Mesothelial cell of epicardium (in vitro differentiated cells): ENCODE data around the gene STAP2. TPM values are rescaled to one million over a fixed set of nuclear protein-coding genes. Genes with fewer than 3 reads are reported as not detected.

ENCODE experiments used
- total RNA-seq: library from RNA; stranded (reverse); gene quantifications from 3 replicates; pipeline ENCODE4 v1.2.1, GENCODE V29; 2021

STAP2 gene
- total RNA-seq, 1 donor from 2014 or later, result 74.0 TPM

Other genes with a start within 250 kb of the STAP2 start
- gene MAP2K2, start 214.7 kb downstream of the STAP2 start, total RNA-seq, result 147 to 161 TPM (median 152 TPM) in 3 replicates
- gene CREB3L3, start 185.2 kb downstream of the STAP2 start, total RNA-seq, result not detected in 3 replicates
- gene SIRT6, start 156.3 kb downstream of the STAP2 start, total RNA-seq, result 25.4 to 31.9 TPM (median 25.6 TPM) in 3 replicates
- 0.75 to 0.98 TPM (median 0.86 TPM) in 3 replicates for gene ANKRD24, start 156.1 kb downstream of the STAP2 start, total RNA-seq
- gene EBI3, start 109.3 kb downstream of the STAP2 start, total RNA-seq, result 0.22 to 0.96 TPM (median 0.68 TPM) in 3 replicates
- gene YJU2, start 91.7 kb downstream of the STAP2 start, total RNA-seq, result 19.5 to 22.1 TPM (median 21.3 TPM) in 3 replicates
- 3.2 to 4.8 TPM (median 4.0 TPM) in 3 replicates for gene SHD, start 59.6 kb downstream of the STAP2 start, total RNA-seq
- gene TMIGD2, start 36.4 kb downstream of the STAP2 start, total RNA-seq, result 0.29 TPM in 1 of 3 replicates, not detected in the others
- gene FSD1, start 34.2 kb downstream of the STAP2 start, total RNA-seq, result 16.4 to 17.7 TPM (median 17.1 TPM) in 3 replicates
- gene MPND, start 4.7 kb upstream of the STAP2 start, total RNA-seq, result 34.6 to 42.4 TPM (median 42.2 TPM) in 3 replicates
- 89.9 to 91.7 TPM (median 90.1 TPM) in 3 replicates for gene SH3GL1, start 61.7 kb upstream of the STAP2 start, total RNA-seq
- 30.9 to 35.1 TPM (median 33.1 TPM) in 3 replicates for gene CHAF1A, start 63.8 kb upstream of the STAP2 start, total RNA-seq
- 67.7 to 71.0 TPM (median 69.9 TPM) in 3 replicates for gene UBXN6, start 119.0 kb upstream of the STAP2 start, total RNA-seq
- gene HDGFL2, start 133.5 kb upstream of the STAP2 start, total RNA-seq, result 87.6 to 91.3 TPM (median 88.9 TPM) in 3 replicates
- 0.25 to 0.29 TPM (median 0.29 TPM) in 3 replicates for gene PLIN4, start 179.7 kb upstream of the STAP2 start, total RNA-seq
- 0.27 to 0.45 TPM (median 0.38 TPM) in 3 replicates for gene PLIN5, start 196.4 kb upstream of the STAP2 start, total RNA-seq
- gene LRG1, start 201.2 kb upstream of the STAP2 start, total RNA-seq, result 0.16 TPM in 3 replicates
- gene SEMA6B, start 220.9 kb upstream of the STAP2 start, total RNA-seq, result 6.5 to 6.9 TPM (median 6.8 TPM) in 3 replicates